Measurements from ENCODE around the gene SHANK1. TPM values are rescaled to one million over a fixed set of nuclear protein-coding genes. Genes with fewer than 3 reads are reported as not detected.
"Not testable (repeated sequence)": the region's sequence is repeated elsewhere in the genome, so short reads cannot be mapped to it uniquely, and the experiment has no call there.

Gene SHANK1
- total and polyA plus RNA-seq, 2 of the 4 experiments (the other 2 are of a cell fraction): 6.1 to 6.7 TPM

DNA sequence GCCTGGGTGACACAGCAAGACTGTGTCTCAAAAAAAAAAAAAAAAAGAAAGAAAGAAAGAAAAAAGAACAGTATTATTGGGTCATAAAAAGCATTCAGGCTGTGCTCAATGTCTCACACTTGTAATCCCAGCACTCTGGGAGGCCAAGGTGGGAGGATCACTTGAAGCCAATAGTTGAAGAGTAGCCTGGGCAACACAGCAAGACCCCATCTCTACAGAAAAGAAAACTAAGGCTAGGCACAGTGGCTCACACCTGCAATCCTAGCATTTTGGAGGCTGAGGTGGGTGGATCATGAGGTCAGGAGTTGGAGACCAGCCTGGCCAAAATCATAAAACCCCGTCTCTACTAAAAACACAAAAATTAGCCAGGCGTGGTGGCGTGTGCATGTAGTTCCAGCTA lies 38.0 kb upstream of the SHANK1 start:
- POLR2A ChIA-PET (ENCODE audit: unreplicated experiment); H3K27ac ChIP-seq (ENCODE audit: insufficient read depth, low read length); dilution Hi-C loops (cut with HindIII; ENCODE audit: low sequenced_read_pairs, unreplicated experiment); H4K5ac ChIP-seq (ENCODE audit: low read depth, low read length); H3K4ac ChIP-seq (ENCODE audit: low read depth, low read length); DNase-seq; H3K18ac ChIP-seq (ENCODE audit: low read depth, low read length); H3K9me1 ChIP-seq (ENCODE audit: insufficient read depth, low read length); H3K9me3 ChIP-seq (ENCODE audit: control insufficient read depth, insufficient read depth, low read length); CTCF ChIA-PET; BruUV-seq (replicated peaks); H2BK5ac ChIP-seq (ENCODE audit: low read depth, low read length, poor library complexity, severe bottlenecking); H4K8ac ChIP-seq (ENCODE audit: low read depth in 2 of 2, low read length in 2 of 2); H3K79me1 ChIP-seq (ENCODE audit: low read depth in 1 of 2, low read length in 2 of 2); H4K20me1 ChIP-seq (ENCODE audit: insufficient read depth, low read length); H2AK9ac ChIP-seq (replicated peaks; ENCODE audit: low read depth, low read length, poor library complexity); H3K56ac ChIP-seq (ENCODE audit: extremely low read depth, insufficient read depth, low read length); ATAC-seq (ENCODE audit: low read depth); H2BK15ac ChIP-seq (ENCODE audit: low read depth, low read length); intact Hi-C loops (cut with micrococcal nuclease); H3K9ac ChIP-seq (ENCODE audit: low read depth, low read length); H3K27me3 ChIP-seq (ENCODE audit: control insufficient read depth, insufficient read depth, low read length); H3K23ac ChIP-seq (ENCODE audit: low read depth, low read length); H2AK5ac ChIP-seq (ENCODE audit: low read depth, low read length); H2AFZ ChIP-seq (replicated peaks; ENCODE audit: low read length, poor library complexity); H3K36me3 ChIP-seq (ENCODE audit: control insufficient read depth, insufficient read depth, low read length); H3K4me1 ChIP-seq (ENCODE audit: control insufficient read depth, insufficient read depth, low read length); H3K14ac ChIP-seq (replicated peaks; ENCODE audit: low read depth, low read length); H4K91ac ChIP-seq (ENCODE audit: insufficient read depth, low read depth, low read length); in situ Hi-C loops (cut with MboI; ENCODE audit: low sequenced_read_pairs); H3K4me3 ChIP-seq (ENCODE audit: insufficient read depth, low read depth, low read length); H2BK20ac ChIP-seq (ENCODE audit: low read depth, low read length); H3K4me2 ChIP-seq (ENCODE audit: low read depth, low read length); H2BK120ac ChIP-seq (ENCODE audit: low read depth, low read length): not testable (repeated sequence)
- WGBS, 2 experiments (ENCODE audit: extremely low coverage in 2 of 2, insufficient read length in 1 of 2): no CpG with 5 or more reads among the region's 3 CpGs

DNA sequence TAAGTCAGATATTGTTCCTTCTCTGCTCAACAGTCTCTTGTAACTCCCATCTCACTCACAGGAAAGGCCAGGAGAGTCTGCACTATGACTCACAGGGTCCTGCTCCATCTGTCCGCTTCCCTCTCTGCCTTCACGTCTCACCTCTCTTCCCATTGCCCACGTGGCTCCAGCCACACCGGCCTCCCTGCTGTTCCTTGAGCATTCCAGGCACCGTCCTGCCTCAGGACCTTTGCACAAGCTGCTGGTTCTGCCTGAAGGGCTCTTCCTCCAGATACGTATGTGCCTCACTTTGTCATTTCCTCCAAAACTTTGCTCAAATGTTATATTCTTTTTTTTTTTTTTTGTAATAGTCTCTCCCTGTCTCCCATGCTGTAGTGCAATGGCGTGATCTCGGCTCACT lies 36.6 kb upstream of the SHANK1 start:
- H3K9me3 ChIP-seq (ENCODE audit: control insufficient read depth, insufficient read depth, low read length); in situ Hi-C loops (cut with MboI; ENCODE audit: low sequenced_read_pairs); BruUV-seq (replicated peaks); H4K91ac ChIP-seq (ENCODE audit: insufficient read depth, low read depth, low read length); POLR2A ChIA-PET (ENCODE audit: unreplicated experiment); H3K4me3 ChIP-seq (ENCODE audit: insufficient read depth, low read depth, low read length); H2BK120ac ChIP-seq (ENCODE audit: low read depth, low read length); H3K36me3 ChIP-seq (ENCODE audit: control insufficient read depth, insufficient read depth, low read length); H2AK9ac ChIP-seq (replicated peaks; ENCODE audit: low read depth, low read length, poor library complexity); CTCF ChIA-PET; DNase-seq; H2AK5ac ChIP-seq (ENCODE audit: low read depth, low read length); H3K56ac ChIP-seq (ENCODE audit: extremely low read depth, insufficient read depth, low read length); H3K9ac ChIP-seq (ENCODE audit: low read depth, low read length); H2BK15ac ChIP-seq (ENCODE audit: low read depth, low read length); H4K20me1 ChIP-seq (ENCODE audit: insufficient read depth, low read length); H2BK20ac ChIP-seq (ENCODE audit: low read depth, low read length); H3K4ac ChIP-seq (ENCODE audit: low read depth, low read length); H3K79me1 ChIP-seq (ENCODE audit: low read depth in 1 of 2, low read length in 2 of 2); ATAC-seq (ENCODE audit: low read depth); H3K27ac ChIP-seq (ENCODE audit: insufficient read depth, low read length); H4K5ac ChIP-seq (ENCODE audit: low read depth, low read length); H3K14ac ChIP-seq (replicated peaks; ENCODE audit: low read depth, low read length); H3K18ac ChIP-seq (ENCODE audit: low read depth, low read length); H4K8ac ChIP-seq (ENCODE audit: low read depth in 2 of 2, low read length in 2 of 2); H2AFZ ChIP-seq (replicated peaks; ENCODE audit: low read length, poor library complexity); H3K9me1 ChIP-seq (ENCODE audit: insufficient read depth, low read length); H2BK5ac ChIP-seq (ENCODE audit: low read depth, low read length, poor library complexity, severe bottlenecking); H3K4me2 ChIP-seq (ENCODE audit: low read depth, low read length); dilution Hi-C loops (cut with HindIII; ENCODE audit: low sequenced_read_pairs, unreplicated experiment); H3K23ac ChIP-seq (ENCODE audit: low read depth, low read length); H3K4me1 ChIP-seq (ENCODE audit: control insufficient read depth, insufficient read depth, low read length); intact Hi-C loops (cut with micrococcal nuclease); H3K27me3 ChIP-seq (ENCODE audit: control insufficient read depth, insufficient read depth, low read length): not testable (repeated sequence)
- 60% methylated on average over 3 of the region's 8 CpGs; no CpG with 5 or more reads in 1 of the 2 experiments for WGBS, 2 experiments (ENCODE audit: extremely low coverage in 2 of 2, insufficient read length in 1 of 2)
